H9 (cell line): ENCODE results near the gene SIAH2. TPM values are rescaled to one million over a fixed set of nuclear protein-coding genes. Genes with fewer than 3 reads are reported as not detected.

ENCODE experiments used
- DNase-seq: peaks from one replicate; pipeline ENCODE4 v3.0.0-alpha.2; 2017
- H2AFZ ChIP-seq: one replicate; pipeline ENCODE4 v1.6.1; 2013; ENCODE audit warnings: mild to moderate bottlenecking, low read length, control low read depth, moderate library complexity
- H2AK5ac ChIP-seq: 2 replicates; pipeline ENCODE4 v1.6.1; 2013; ENCODE audit warnings: low read length, control low read depth, mixed read lengths; ENCODE audit not compliant: insufficient read length
- H2BK120ac ChIP-seq: one replicate; pipeline ENCODE4 v1.6.1; 2013; ENCODE audit warnings: low read depth, mild to moderate bottlenecking, low read length, control low read depth, inconsistent platforms; ENCODE audit not compliant: poor library complexity, severe bottlenecking
- H2BK12ac ChIP-seq: 2 replicates; pipeline ENCODE4 v1.6.1; 2013; ENCODE audit warnings: low read length, control low read depth, mixed read lengths, low read depth; ENCODE audit not compliant: insufficient read length
- H2BK15ac ChIP-seq: 2 replicates; pipeline ENCODE4 v1.6.1; 2013; ENCODE audit warnings: low read depth, low read length, control low read depth
- H2BK20ac ChIP-seq: one replicate; pipeline ENCODE4 v1.6.1; 2013; ENCODE audit warnings: low read depth, mild to moderate bottlenecking, low read length, control low read depth, inconsistent platforms; ENCODE audit not compliant: poor library complexity, severe bottlenecking
- H2BK5ac ChIP-seq: 2 replicates; pipeline ENCODE4 v1.6.1; 2013; ENCODE audit warnings: low read length, control low read depth, mixed read lengths; ENCODE audit not compliant: insufficient read length
- H3K14ac ChIP-seq: 2 replicates; pipeline ENCODE4 v1.6.1; 2013; ENCODE audit warnings: low read length, control low read depth; ENCODE audit not compliant: insufficient read depth
- H3K18ac ChIP-seq: 2 replicates; pipeline ENCODE4 v1.6.1; 2013; ENCODE audit warnings: low read depth, mild to moderate bottlenecking, mixed read lengths, low read length, control low read depth; ENCODE audit not compliant: insufficient read length
- H3K23ac ChIP-seq: 2 replicates; pipeline ENCODE4 v1.6.1; 2013; ENCODE audit warnings: low read length, control low read depth, mixed read lengths, low read depth; ENCODE audit not compliant: insufficient read length
- H3K23me2 ChIP-seq: 2 replicates; pipeline ENCODE4 v1.6.1; 2013; ENCODE audit warnings: low read depth, mild to moderate bottlenecking, mixed read lengths, low read length, control low read depth; ENCODE audit not compliant: insufficient read length, poor library complexity, severe bottlenecking
- H3K27ac ChIP-seq: 2 replicates; pipeline ENCODE4 v1.5.1; 2013; ENCODE audit warnings: low read length, control low read depth, mixed read lengths, low read depth; ENCODE audit not compliant: insufficient read length
- H3K27me3 ChIP-seq: 2 replicates; pipeline ENCODE4 v1.6.1; 2013; ENCODE audit warnings: low read length, control low read depth, inconsistent platforms; ENCODE audit not compliant: insufficient read depth
- H3K4ac ChIP-seq: 2 replicates; pipeline ENCODE4 v1.6.1; 2013; ENCODE audit warnings: low read depth, mild to moderate bottlenecking, control low read depth, inconsistent platforms, low read length, moderate library complexity
- H3K4me1 ChIP-seq: 2 replicates; pipeline ENCODE4 v1.6.1; 2013; ENCODE audit warnings: low read length, control low read depth, inconsistent platforms; ENCODE audit not compliant: insufficient read depth
- H3K4me2 ChIP-seq: 2 replicates; pipeline ENCODE4 v1.6.1; 2013; ENCODE audit warnings: low read length, control low read depth, mixed read lengths; ENCODE audit not compliant: insufficient read length, insufficient read depth
- H3K56ac ChIP-seq: 2 replicates; pipeline ENCODE4 v1.6.1; 2013; ENCODE audit warnings: low read depth, mild to moderate bottlenecking, mixed read lengths, low read length, control low read depth; ENCODE audit not compliant: insufficient read length
- H3K79me1 ChIP-seq: 2 replicates; pipeline ENCODE4 v1.6.1; 2013; ENCODE audit warnings: low read depth, mild to moderate bottlenecking, moderate library complexity, low read length, control low read depth, inconsistent platforms; ENCODE audit not compliant: insufficient read depth, poor library complexity, severe bottlenecking
- H3K79me2 ChIP-seq: 2 replicates; pipeline ENCODE4 v1.6.1; 2013; ENCODE audit warnings: low read length, control low read depth, inconsistent platforms; ENCODE audit not compliant: insufficient read depth
- H3K9ac ChIP-seq: 2 replicates; pipeline ENCODE4 v1.6.1; 2013; ENCODE audit warnings: low read length, control low read depth, mixed read lengths; ENCODE audit not compliant: insufficient read length; ENCODE audit errors: extremely low read depth
- H3K9me3 ChIP-seq: one replicate; pipeline ENCODE4 v1.6.1; 2013; ENCODE audit warnings: low read depth, low read length, inconsistent platforms; ENCODE audit not compliant: control insufficient read depth
- H3T11ph ChIP-seq: one replicate; pipeline ENCODE4 v1.6.1; 2013; ENCODE audit warnings: mild to moderate bottlenecking, low read length, control low read depth, inconsistent platforms
- H4K20me1 ChIP-seq: one replicate; pipeline ENCODE4 v1.6.1; 2013; ENCODE audit not compliant: control insufficient read depth, insufficient read length, insufficient read depth
- H4K5ac ChIP-seq: 2 replicates; pipeline ENCODE4 v1.6.1; 2013; ENCODE audit warnings: low read depth, mild to moderate bottlenecking, mixed read lengths, low read length, control low read depth; ENCODE audit not compliant: insufficient read length
- H4K8ac ChIP-seq: replicated peaks from 2 replicates; pipeline ENCODE4 v1.6.1; 2013; ENCODE audit warnings: low read length, control low read depth, mixed read lengths, low read depth; ENCODE audit not compliant: insufficient read length
- H4K91ac ChIP-seq: 2 replicates; pipeline ENCODE4 v1.6.1; 2013; ENCODE audit warnings: low read depth, mild to moderate bottlenecking, moderate library complexity, mixed read lengths, low read length, control low read depth; ENCODE audit not compliant: insufficient read length
- H3K27ac Mint-ChIP-seq, 3 experiments: 2 replicates in 2 of 3; 3 replicates in 1 of 3; pipeline ENCODE4 v1.8.0; 2020 to 2021; ENCODE audit warnings: mixed read lengths in 3 of 3, mild to moderate bottlenecking in 1 of 3, moderate library complexity in 1 of 3
- H3K27me3 Mint-ChIP-seq: 2 replicates; pipeline ENCODE4 v1.8.0; 2021; ENCODE audit warnings: low read depth, mild to moderate bottlenecking, moderate library complexity, mixed read lengths
- H3K36me3 Mint-ChIP-seq, 3 experiments: 2 replicates in 2 of 3; 3 replicates in 1 of 3; pipeline ENCODE4 v1.8.0; 2020 to 2021; ENCODE audit warnings: low read depth in 3 of 3, mixed read lengths in 3 of 3; ENCODE audit not compliant: insufficient read depth in 1 of 3
- H3K4me1 Mint-ChIP-seq, 2 experiments: 2 replicates each; pipeline ENCODE4 v1.8.0; 2020; ENCODE audit warnings: mixed read lengths in 2 of 2
- H3K4me3 Mint-ChIP-seq, 2 experiments: 2 replicates in 1 of 2; 3 replicates in 1 of 2; pipeline ENCODE4 v1.8.0; 2020 to 2021; ENCODE audit warnings: mild to moderate bottlenecking in 2 of 2, mixed read lengths in 2 of 2, moderate library complexity in 1 of 2
- H3K9me3 Mint-ChIP-seq, 2 experiments: 2 replicates in 1 of 2; 3 replicates in 1 of 2; pipeline ENCODE4 v1.8.0; 2020; ENCODE audit warnings: mild to moderate bottlenecking in 2 of 2, mixed read lengths in 2 of 2, moderate library complexity in 1 of 2
- CTCF ChIP-seq: fragments of 200-600 bp; sonication (generic); conservative IDR thresholded peaks from 3 replicates; pipeline ENCODE4 v1.8.0; 2021; ENCODE audit warnings: antibody characterized with exemption, mild to moderate bottlenecking
- WGBS: extraction: QIAGEN DNeasy Blood & Tissue Kit; methylation state at CpG from one replicate; pipeline ENCODE4 v1.1.7; 2013; ENCODE audit warnings: missing lambda C conversion rate, low lambda C conversion rate, mixed read lengths; ENCODE audit not compliant: insufficient read length; ENCODE audit errors: extremely low coverage; 5-methylcytosine and 5-hydroxymethylcytosine counted together
- total RNA-seq: library from RNA; stranded (reverse); gene quantifications from 2 replicates; pipeline ENCODE4 v1.2.1, GENCODE V29; 2021

SIAH2 gene
- total RNA-seq, 1 experiment from 2014 or later, result 17.4 TPM

- Histone ChIP-seq H3K23ac (no peak overlapping the region), H2AK5ac (no peak overlapping the region), H3T11ph (no peak overlapping the region), H3K56ac (no peak overlapping the region), H4K8ac (no peak overlapping the region), H3K4me1 (0 out of 2 replicates have a peak, but pooled peaks cover 2% of the 10 kb centered on the region), H2BK20ac (no peak overlapping the region), H3K4me2 (no peak overlapping the region), H3K18ac (no peak overlapping the region), H3K4ac (no peak overlapping the region), H3K23me2 (no peaks in the 10 kb centered on the region), H3K79me2 (no peaks in the 10 kb centered on the region; the same call in 1 of the 2 replicates), H3K27ac (no peak overlapping the region), H2BK15ac (no peak overlapping the region), H3K79me1 (no peaks in the 10 kb centered on the region), H3K27me3 (no peaks in the 10 kb centered on the region), H2BK120ac (no peak overlapping the region), H3K9me3 (no peaks in the 10 kb centered on the region), H4K91ac (no peak overlapping the region), H4K20me1 (no peaks in the 10 kb centered on the region), H3K14ac (no peak overlapping the region), H3K9ac (no peak overlapping the region), H2BK12ac (no peak overlapping the region), H4K5ac (no peak overlapping the region), H2BK5ac (no peak overlapping the region), H2AFZ (no peak overlapping the region)
- no peaks in the 10 kb centered on the region for H3K27me3 Mint-ChIP-seq
- no peak overlapping the region for H3K4me3 Mint-ChIP-seq
- peak overlapping the region in 1 of 3 experiments; percentile 13; a peak in 2 of 7 replicates for H3K27ac Mint-ChIP-seq
- peaks cover 0 to 4% (median 4%) of the 10 kb centered on the region in 3 experiments; a peak in 4 of 7 replicates for H3K36me3 Mint-ChIP-seq
- no peak for TF ChIP-seq CTCF
- no peak for DNase-seq
- WGBS, result no CpG with 5 or more reads among the region's 5 CpGs
- H3K4me1 Mint-ChIP-seq, result peaks cover 26 to 33% of the 10 kb centered on the region in 2 experiments
- H3K9me3 Mint-ChIP-seq, result no peaks in the 10 kb centered on the region
Measured at GRCh38 chr3:150741497-150742140, 21.4 kb downstream of the SIAH2 start.
